Measurements from ENCODE around the gene YTHDF1.
"Not testable (repeated sequence)": the region's sequence is repeated elsewhere in the genome, so short reads cannot be mapped to it uniquely, and the experiment has no call there.

YTHDF1 gene

GRCh38 chr20:63167918-63168520, 47.9 kb downstream of the YTHDF1 start:
- DNase-seq: no peak

- DNase-seq: no peak
Observed at GRCh38 chr20:63167026-63167917, 48.7 kb downstream of the YTHDF1 start.

GRCh38 chr20:63166193-63167020, 49.5 kb downstream of the YTHDF1 start:
- DNase-seq: no peak

- DNase-seq: no peak
Observed at GRCh38 chr20:63165356-63166192, 50.4 kb downstream of the YTHDF1 start.

GRCh38 chr20:63164484-63165355, 51.2 kb downstream of the YTHDF1 start:
- DNase-seq: no peak

- DNase-seq: no peak
Observed at GRCh38 chr20:63163596-63164483, 52.1 kb downstream of the YTHDF1 start.

- DNase-seq: no peak
Observed at GRCh38 chr20:63163171-63163570, 52.8 kb downstream of the YTHDF1 start.

GRCh38 chr20:63162206-63162795, 53.6 kb downstream of the YTHDF1 start:
- DNase-seq: no peak

GRCh38 chr20:63161176-63161651, 54.7 kb downstream of the YTHDF1 start:
- no peak for DNase-seq

GRCh38 chr20:63160641-63161175, 55.2 kb downstream of the YTHDF1 start:
- no peak for DNase-seq

- no peak for DNase-seq
Observed at GRCh38 chr20:63159826-63160640, 55.9 kb downstream of the YTHDF1 start.

GRCh38 chr20:63159251-63159650, 56.7 kb downstream of the YTHDF1 start:
- DNase-seq: not testable (repeated sequence)

- DNase-seq: no peak
Observed at GRCh38 chr20:63158845-63159244, 57.1 kb downstream of the YTHDF1 start.

GRCh38 chr20:63158352-63158751, 57.6 kb downstream of the YTHDF1 start:
- DNase-seq: no peak

GRCh38 chr20:63157431-63157830, 58.5 kb downstream of the YTHDF1 start:
- DNase-seq: not testable (repeated sequence)

- no peak for DNase-seq
Observed at GRCh38 chr20:63156221-63156671, 59.7 kb downstream of the YTHDF1 start.

GRCh38 chr20:63155266-63156165, 60.4 kb downstream of the YTHDF1 start:
- DNase-seq: no peak
